Right renal pelvis (tissue), 4 donors: ENCODE results near the gene SPRR2G. TPM values are rescaled to one million over a fixed set of nuclear protein-coding genes. Genes with fewer than 3 reads are reported as not detected.
"Not testable (repeated sequence)": the region's sequence is repeated elsewhere in the genome, so short reads cannot be mapped to it uniquely, and the experiment has no call there.

Experiments
- DNase-seq, 4 donors: peaks; one replicate each; pipeline ENCODE4 v3.0.0-alpha.2; 2013; ENCODE audit warnings: low read depth in 4 of 4, low spot score in 3 of 4, missing footprints in 1 of 4
- polyA plus RNA-seq, 4 donors: library from polyadenylated mRNA; unstranded; fragments of 120-200 nt; gene quantifications; one replicate each; pipeline ENCODE4 v1.2.1, GENCODE V29; 2013; ENCODE audit not compliant: insufficient read length in 4 of 4

SPRR2G gene
- polyA plus RNA-seq: not detected

GRCh38 chr1:153150846-153151245 lies at the start of gene SPRR2G:
Gene SPRR2G, minus strand, starts transcription at chr1:153150890. Its CDS starts 780 bp downstream, at chr1:153150110.
- no peak for DNase-seq

DNA sequence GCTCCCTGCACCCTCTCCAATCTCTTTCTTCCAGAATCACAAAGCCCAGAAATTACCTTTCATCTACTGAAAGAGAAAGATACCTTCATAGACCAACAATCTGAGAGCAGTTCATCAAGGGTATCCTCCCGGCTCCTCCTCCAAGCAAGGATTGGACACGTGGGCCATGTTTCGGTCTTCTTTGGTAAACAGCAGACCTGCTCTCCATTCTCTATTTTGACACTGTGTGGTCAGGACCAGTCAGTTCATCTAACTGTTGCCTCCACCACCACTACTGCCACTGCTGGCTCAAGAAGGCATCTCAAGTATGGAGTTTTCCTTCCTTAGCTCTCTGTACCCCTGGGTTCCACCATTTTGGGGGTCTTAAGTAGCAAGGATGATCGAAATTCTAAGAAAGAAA lies 44.5 kb upstream of the SPRR2G start:
- DNase-seq: no peak

DNA sequence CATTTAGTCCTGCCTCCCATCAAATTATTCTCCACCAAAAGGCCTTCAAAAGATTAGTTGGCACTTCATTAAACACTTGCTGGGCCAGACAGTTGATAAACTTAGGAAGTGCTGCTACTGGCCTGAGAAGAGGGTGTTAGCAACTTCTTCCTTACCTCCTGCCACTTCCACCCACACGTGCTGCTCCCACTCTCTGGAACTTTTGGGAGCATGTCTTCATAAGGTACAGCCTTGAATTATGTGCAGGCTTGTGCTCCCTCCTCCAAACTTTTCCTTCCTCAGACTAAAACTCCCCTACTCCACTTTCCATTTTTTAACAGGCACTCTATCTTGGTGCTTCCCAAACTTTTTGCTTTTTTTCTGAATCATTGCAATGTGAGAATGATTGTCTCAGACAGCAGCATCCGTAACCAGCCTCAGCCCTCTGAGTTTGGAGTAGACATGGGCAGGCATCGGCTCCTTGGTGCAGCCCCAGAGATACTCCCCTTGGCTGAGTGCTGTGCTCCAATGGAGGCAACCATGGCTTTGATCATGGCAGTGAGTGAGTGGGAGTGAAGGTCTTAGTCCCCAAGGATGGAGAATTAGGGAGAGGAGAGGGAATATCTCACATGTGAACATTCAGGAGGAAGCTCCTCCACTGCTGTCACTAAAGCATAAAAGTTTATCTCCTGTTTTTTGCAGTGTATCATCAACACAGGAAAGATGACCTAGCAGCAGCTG lies 43.8 kb upstream of the SPRR2G start:
- no peak for DNase-seq

DNA sequence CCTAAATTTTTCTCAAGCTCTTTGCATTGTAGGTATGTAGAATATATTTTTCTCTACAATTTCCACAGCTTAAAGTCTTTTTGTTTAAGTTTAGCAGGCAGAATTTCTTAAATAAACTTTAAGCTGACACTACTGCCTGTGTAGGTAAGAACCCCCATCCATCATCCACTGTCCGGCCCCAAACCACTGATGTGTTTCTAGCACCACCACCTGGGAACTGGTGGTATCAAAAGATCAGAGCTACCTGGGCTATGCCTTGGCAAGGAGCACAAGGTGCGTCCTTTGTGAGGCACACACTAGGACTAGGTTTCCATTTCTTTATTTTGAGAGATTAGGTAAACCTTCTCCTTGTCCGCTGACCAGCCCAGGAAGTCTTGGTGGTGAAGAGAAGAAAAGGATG lies 42.0 kb upstream of the SPRR2G start:
- peak in 1 of 4 donors; percentile 16 for DNase-seq

DNA sequence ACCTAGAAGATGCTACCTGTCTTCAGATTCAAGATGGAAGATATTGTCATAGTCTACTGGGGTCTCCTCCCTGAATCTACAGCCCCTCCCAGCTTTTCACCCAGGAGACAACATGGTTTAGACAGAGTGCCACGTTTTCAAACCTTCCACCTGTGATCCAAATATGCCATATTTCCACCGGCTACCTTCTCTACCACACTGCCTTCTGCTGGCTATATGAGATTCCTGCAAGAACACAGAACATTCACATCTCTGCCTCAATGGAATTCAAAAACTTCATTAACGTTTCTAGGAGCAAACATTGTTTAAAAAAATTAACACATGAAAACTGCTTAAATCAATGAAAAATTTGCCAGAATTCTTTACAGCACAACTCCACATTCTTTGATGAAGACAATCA lies 39.7 kb upstream of the SPRR2G start:
- no peak for DNase-seq

DNA sequence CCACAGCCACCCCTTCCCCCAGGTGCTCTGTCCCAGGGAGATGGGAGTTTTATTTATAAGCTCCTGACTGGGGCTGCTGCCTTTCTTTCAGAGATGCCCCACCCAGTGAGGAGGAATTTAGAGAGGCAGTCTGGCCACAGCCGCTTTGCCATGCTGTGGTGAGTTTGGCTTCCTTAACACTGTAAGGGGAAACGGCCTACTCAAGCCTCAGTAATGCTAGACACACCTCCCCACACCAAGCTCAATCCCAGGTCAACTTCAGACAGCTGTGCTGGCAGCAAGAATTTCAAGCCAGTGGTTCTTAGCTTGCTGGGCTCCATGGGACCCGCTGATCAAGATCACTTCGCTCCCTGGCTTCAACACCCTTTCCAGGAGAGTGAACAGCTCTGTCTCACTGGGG lies 37.6 kb upstream of the SPRR2G start:
- not testable (repeated sequence) for DNase-seq

DNA sequence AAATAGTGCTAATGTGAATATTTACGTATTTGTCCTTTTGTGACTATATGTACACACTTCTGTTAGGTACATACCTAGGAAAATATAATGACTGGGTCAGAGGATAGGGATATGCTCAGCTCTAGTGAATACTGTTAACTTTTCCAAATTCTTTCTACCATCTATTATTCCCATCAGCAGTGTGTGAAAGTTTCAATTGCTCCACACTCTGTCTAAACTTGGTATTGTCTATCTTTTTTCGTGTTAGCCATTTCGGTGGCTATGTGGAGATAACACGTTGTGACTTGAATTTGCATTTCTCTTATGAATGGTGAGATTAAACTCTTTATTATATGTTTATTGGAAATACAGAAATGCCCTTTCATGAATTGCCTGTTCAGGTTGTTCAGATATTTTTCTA lies 29.9 kb upstream of the SPRR2G start:
- DNase-seq: no peak

DNA sequence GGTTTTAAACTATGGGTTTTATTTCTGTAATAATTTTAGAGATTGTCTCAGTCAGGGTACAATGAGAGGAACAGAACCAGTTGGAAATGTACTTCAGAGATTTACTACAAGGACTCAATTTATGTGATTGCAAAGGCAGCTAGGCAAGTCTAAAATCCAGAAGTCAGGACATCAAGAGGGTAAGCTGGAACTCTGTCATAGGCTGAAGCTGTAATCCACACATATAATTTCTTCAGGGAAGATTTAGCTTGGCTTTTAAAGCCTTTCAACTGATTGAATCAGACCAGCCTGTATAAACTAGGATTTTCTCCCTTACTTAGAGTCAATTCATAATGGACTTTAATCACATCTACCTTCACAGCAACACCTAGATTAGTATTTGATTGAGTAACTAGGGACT lies 28.2 kb upstream of the SPRR2G start:
- no peak for DNase-seq

DNA sequence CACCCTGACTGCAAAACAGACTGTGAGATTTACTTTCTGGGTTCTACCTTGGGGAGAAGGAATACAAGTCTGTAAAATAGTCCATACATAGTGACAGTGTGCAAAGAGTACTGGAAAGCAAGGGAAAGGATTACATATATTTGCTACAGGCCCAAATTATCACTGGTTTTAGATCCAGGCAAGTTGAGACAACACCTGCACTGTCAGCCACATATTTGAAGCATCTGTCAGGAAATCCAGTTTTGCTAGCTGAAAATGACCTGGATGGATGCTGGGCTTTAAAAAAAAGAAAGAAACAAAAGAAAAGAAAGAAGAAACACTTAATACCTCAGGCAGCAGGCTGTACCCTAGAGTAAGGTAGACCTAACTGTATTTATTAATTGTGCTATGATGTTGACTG lies 23.9 kb upstream of the SPRR2G start:
- no peak for DNase-seq

- no peak for DNase-seq
These were observed 18.0 kb upstream of the SPRR2G start for GRCh38 chr1:153168686-153169085.

GRCh38 chr1:153155541-153155940 lies 4.9 kb upstream of the SPRR2G start:
- DNase-seq: no peak

- DNase-seq: no peak
These were observed 1.8 kb upstream of the SPRR2G start for GRCh38 chr1:153152481-153152880.

- DNase-seq: no peak
These were observed 9.3 kb downstream of the SPRR2G start for GRCh38 chr1:153141377-153141776.

DNA sequence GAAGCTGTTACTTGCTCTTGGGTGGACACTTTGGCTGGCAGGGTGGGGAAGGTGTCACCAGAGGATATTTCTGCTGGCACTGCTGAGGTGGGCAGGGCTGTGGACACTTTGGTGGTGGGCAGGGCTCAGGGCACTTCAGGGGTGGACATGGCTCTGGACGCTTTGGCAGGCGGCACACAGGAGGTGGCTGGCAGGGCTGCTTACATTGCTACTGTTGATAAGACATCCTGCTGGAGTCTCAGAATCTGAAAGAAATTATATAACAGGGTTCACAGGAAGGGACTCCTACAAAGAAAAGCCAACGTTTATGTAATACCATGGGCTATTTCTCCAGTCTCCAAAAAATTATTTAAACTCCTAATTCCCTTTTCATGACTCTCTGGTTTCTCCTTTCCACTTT lies 10.2 kb downstream of the SPRR2G start:
- no peak for DNase-seq

DNA sequence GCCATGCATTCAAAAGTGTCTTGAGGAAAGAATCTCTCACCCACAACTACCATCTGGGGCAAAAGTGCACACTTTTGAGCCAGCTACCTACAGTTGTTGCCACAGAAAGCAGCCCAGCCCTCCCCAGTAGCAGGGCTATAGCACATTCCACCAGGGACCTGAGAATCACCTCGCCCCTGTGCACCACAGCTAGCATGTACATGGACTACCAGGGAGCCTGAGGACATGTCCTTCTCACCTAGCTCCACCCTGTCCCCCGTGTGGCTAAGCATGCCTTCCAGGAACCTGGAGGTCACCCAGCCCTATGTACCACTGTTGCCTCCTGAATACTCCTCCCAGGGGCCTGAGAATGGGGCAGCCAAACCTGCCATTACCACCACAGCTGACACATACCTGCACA lies 16.9 kb downstream of the SPRR2G start:
- DNase-seq: no peak

GRCh38 chr1:153133267-153133666 lies 17.4 kb downstream of the SPRR2G start:
- no peak for DNase-seq

DNA sequence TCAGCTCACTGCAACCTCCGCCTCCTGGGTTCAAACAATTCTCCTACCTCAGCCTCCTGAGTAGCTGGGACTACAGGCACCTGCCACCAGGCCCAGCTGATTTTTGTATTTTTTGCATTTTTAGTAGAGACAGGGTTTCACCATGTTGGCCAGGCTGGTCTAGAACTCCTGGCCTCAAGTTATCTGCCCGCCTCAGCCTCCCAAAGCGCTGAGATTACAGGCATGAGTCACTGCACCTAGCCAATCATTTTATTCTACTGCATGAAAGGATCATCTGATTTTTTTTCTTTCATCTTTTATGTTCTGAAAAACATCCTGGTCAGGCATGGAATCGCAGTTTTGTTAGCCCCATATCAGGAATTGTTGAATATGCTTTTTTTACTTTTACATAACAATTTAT lies 22.0 kb downstream of the SPRR2G start:
- not testable (repeated sequence) for DNase-seq

DNA sequence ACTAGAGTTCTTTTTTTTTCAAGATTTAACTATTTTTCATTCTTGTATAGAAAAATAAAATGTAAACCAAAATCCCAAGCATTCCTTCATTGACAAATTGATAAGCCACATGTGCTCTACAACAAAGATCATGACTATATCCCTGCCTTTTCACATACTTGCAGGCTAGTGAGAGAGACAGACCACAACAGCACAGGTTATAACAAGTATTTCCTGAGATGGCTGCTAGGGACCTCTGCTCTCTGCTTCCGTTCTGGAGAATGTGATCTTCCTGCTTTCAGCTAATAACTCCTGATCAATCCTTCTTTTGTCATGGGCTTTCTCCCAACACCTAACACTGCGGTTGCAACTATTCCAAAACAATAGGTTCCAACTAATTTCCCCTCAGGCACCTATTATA lies 23.4 kb downstream of the SPRR2G start:
- no peak for DNase-seq

DNA sequence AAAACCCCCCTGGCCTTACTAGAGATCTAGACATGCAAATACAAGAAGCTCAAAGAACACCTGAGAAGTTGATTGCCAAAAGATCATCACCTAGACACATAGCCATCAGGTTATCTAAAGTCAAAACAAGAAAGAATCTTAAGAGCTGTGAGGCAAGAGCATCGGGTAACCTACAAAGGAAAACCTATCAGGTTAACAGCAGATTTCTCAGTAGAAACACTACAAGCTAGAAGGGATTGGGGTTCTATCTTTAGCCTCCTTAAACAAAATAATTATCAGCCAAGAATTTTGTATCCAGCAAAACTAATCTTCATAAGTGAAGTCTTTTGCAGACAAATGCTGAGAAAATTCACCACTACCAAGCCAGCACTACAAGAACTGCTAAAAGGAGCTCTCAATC lies 25.2 kb downstream of the SPRR2G start:
- DNase-seq: no peak

DNA sequence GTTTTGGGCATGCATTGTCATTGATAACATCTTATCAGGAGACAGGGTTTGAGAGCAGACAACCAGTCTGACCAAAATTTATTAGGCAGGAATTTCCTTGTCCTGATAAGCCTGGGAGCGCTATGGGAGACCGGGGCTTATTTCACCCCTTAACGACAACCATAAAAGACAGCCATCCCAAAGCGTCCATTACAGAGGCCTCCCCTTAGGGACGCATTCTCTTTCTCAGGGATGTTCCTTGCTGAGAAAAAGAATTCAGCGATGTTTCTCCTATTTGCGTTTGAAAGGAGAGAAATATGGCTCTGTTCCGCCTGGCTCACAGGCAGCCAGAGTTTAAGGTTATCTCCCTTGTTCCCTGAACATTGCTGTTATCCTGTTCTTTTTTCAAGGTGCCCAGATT lies 26.9 kb downstream of the SPRR2G start:
- DNase-seq: not testable (repeated sequence)

DNA sequence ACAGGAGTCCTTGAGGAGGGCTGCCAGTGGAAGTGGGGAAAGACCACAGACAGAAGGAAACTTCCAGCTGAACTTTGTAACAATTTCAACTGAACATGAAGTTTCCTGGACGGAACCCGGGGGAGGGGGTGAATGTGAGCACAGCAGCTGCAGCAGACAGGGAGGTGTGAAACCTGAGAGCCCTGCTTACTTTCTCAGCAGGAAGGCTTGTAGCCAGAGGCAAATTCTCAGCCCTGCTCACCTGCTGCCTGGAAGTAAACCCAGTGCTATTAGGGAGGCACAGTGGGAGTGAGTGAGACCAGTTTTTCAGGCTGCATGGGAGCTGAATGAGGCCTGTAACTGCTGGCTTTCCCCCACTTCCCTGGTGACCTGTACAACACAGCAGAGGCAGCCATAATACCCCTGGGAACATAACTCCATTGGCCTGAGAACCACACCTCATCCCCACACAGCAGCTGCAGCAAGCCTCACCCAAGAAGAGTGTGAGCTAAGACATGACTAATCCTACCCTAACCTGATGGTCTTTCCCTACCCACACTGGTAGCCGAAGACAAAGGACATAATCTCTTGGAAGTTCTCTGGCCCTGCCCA lies 27.8 kb downstream of the SPRR2G start:
- DNase-seq: peak; percentile 35 to 68 (median 52)

DNA sequence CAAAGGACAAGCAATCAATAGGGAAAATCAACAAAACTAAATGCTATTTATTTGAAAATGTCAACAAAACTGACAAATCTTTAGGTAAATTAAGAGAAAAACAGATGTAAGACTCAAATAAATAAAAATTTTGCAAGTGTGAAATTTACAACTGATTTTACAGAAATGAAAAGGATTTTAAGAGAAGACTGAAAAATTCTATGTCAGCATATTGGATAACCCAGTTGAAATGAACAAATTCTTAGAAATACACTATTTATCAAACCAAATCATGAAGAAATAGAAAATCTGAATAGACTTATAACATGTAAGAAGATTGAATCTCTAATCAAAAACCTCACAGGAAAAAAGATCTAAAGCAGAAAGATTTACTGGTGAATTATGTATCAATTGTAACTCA lies 29.7 kb downstream of the SPRR2G start:
- DNase-seq: no peak
